PC-3 (cell line): Measurements from ENCODE around the gene DTNB. TPM values are rescaled to one million over a fixed set of nuclear protein-coding genes. Genes with fewer than 3 reads are reported as not detected.

Experiments used
- ATAC-seq: fragments of 200-7000 bp; cut with Tn5 transposase; 2 replicates; pipeline ENCODE4 v1.9.1; 2020; ENCODE audit warnings: mild to moderate bottlenecking, moderate library complexity
- BruUV-seq: library from RNA; stranded (reverse); fragments of 400-500 nt; replicated peaks from 2 replicates; lab custom pipeline; 2021; lab: Mats Ljungman, UMichigan
- CTCF ChIA-PET: fragments of 300-600 bp; sonication (Branson Sonifier 250); formaldehyde crosslinking; loops from one replicate; lab custom pipeline; 2022; ENCODE audit warnings: antibody characterized with exemption; lab: Charles Lee
- POLR2A ChIA-PET: fragments of 300-600 bp; sonication (Branson Sonifier 250); formaldehyde crosslinking; loops from one replicate; lab custom pipeline; 2022; ENCODE audit warnings: antibody characterized with exemption; ENCODE audit not compliant: unreplicated experiment; lab: Charles Lee
- DNase-seq: peaks from one replicate; pipeline ENCODE4 v3.0.0-alpha.2; 2015
- H2AFZ ChIP-seq: fragments of 300-600 bp; sonication (generic); 2 replicates; pipeline ENCODE4 v1.6.0; 2016; ENCODE audit warnings: antibody characterized with exemption, low read length
- H3F3A ChIP-seq: fragments of 300-600 bp; sonication (generic); one replicate; pipeline ENCODE4 v1.6.0; 2017; ENCODE audit warnings: antibody characterized with exemption, low read length, control low read depth, mild to moderate bottlenecking; ENCODE audit not compliant: unreplicated experiment
- H3K27ac ChIP-seq: fragments of 300-600 bp; sonication (generic); 2 replicates; pipeline ENCODE4 v1.5.1; 2016; ENCODE audit warnings: mild to moderate bottlenecking, low read length
- H3K27me3 ChIP-seq: fragments of 300-600 bp; sonication (generic); 2 replicates; pipeline ENCODE4 v1.6.1; 2016; ENCODE audit warnings: low read length, mixed read lengths
- H3K36me3 ChIP-seq: fragments of 300-600 bp; sonication (generic); 2 replicates; pipeline ENCODE4 v1.6.1; 2016; ENCODE audit warnings: low read depth, mixed run types, low read length, mixed read lengths
- H3K4me1 ChIP-seq: fragments of 300-600 bp; sonication (generic); 2 replicates; pipeline ENCODE4 v1.5.1; 2016; ENCODE audit warnings: low read length; ENCODE audit not compliant: insufficient read depth
- H3K4me2 ChIP-seq: fragments of 300-600 bp; sonication (generic); 2 replicates; pipeline ENCODE4 v1.6.0; 2016; ENCODE audit warnings: low read length
- H3K4me3 ChIP-seq: fragments of 300-600 bp; sonication (generic); 2 replicates; pipeline ENCODE4 v1.5.1; 2016; ENCODE audit warnings: mild to moderate bottlenecking, low read length, mixed read lengths
- H3K79me2 ChIP-seq: fragments of 300-600 bp; sonication (generic); 2 replicates; pipeline ENCODE4 v1.6.1; 2017; ENCODE audit warnings: low read length, mixed read lengths
- H3K9ac ChIP-seq: fragments of 300-600 bp; sonication (generic); 2 replicates; pipeline ENCODE4 v1.6.0; 2016; ENCODE audit warnings: mild to moderate bottlenecking, low read length
- H3K9me2 ChIP-seq: fragments of 300-600 bp; sonication (generic); replicated peaks from 2 replicates; pipeline ENCODE4 v1.6.1; 2016; ENCODE audit warnings: mixed run types, low read length, mixed read lengths
- H3K9me3 ChIP-seq: fragments of 300-600 bp; sonication (generic); 2 replicates; pipeline ENCODE4 v1.6.1; 2016; ENCODE audit warnings: low read length, mixed read lengths
- H4K20me1 ChIP-seq: fragments of 300-600 bp; sonication (generic); 2 replicates; pipeline ENCODE4 v1.6.1; 2016; ENCODE audit warnings: low read length, mixed read lengths
- CTCF ChIP-seq: fragments of 300-600 bp; sonication (generic); conservative IDR thresholded peaks from 2 replicates; pipeline ENCODE4 v1.5.1; 2017; ENCODE audit warnings: antibody characterized with exemption, low read depth, mild to moderate bottlenecking, low read length
- EZH2 ChIP-seq: fragments of 300-600 bp; sonication (generic); IDR thresholded peaks from one replicate; pipeline ENCODE4 v1.6.1; 2017; ENCODE audit warnings: antibody characterized with exemption, mild to moderate bottlenecking, low read length; ENCODE audit not compliant: unreplicated experiment
- EZH2phosphoT487 ChIP-seq: fragments of 300-600 bp; sonication (generic); IDR thresholded peaks from 2 replicates; pipeline ENCODE4 v1.6.1; 2018; ENCODE audit warnings: mild to moderate bottlenecking, antibody characterized with exemption, low read length, borderline replicate concordance
- intact Hi-C: fragments of 100-400 bp; cut with micrococcal nuclease; formaldehyde crosslinking; loops from 2 replicates; pipeline ENCODE4 v1.9.0; 2023
- total RNA-seq: library from RNA; depleted of rRNA; stranded (reverse); fragments of >200 nt; gene quantifications from 2 replicates; pipeline ENCODE4 v1.2.3, GENCODE V29; 2014

DTNB gene
- total RNA-seq, 1 experiment from 2014 or later = 23.1 TPM

- Histone ChIP-seq H4K20me1 (no peaks in the 10 kb centered on the region), H3K9ac (peak overlapping the region; percentile 49), H3K9me2 (no peaks in the 10 kb centered on the region), H3K9me3 (no peaks in the 10 kb centered on the region), H3K4me3 (peak overlapping the region; percentile 43), H3K27me3 (no peaks in the 10 kb centered on the region), H3K4me2 (peak overlapping the region; percentile 76), H2AFZ (no peak overlapping the region), H3F3A (peaks cover 7% of the 10 kb centered on the region), H3K4me1 (peaks cover 23% of the 10 kb centered on the region), H3K27ac (peak overlapping the region; percentile 88), H3K36me3 (no peaks in the 10 kb centered on the region), H3K79me2 (no peaks in the 10 kb centered on the region)
- no TSS peak for BruUV-seq
- POLR2A ChIA-PET = interaction anchor here (1.0 kb wide), 1 partner anchor 261 kb away, joined by 3 read pairs; no protein-coding TSS in a partner anchor
- ATAC-seq (peak; percentile 80), DNase-seq (peak; percentile 77)
- TF ChIP-seq EZH2 (no peak), CTCF (no peak), EZH2phosphoT487 (no peak)
- CTCF ChIA-PET = interaction anchor here (0.6 to 1.9 kb wide), 6 partner anchors 11 to 81 kb away, joined by 3 to 14 read pairs (median 3); no protein-coding TSS in a partner anchor
- intact Hi-C loops = loop anchor here (1.0 kb wide), 1 partner anchor 82 kb away; no protein-coding TSS in a partner anchor
These were observed 55.3 kb downstream of the DTNB start for GRCh38 chr2:25617948-25618646.

- Histone ChIP-seq H3K27me3 (no peaks in the 10 kb centered on the region), H3K79me2 (no peaks in the 10 kb centered on the region), H3K4me2 (no peak overlapping the region), H4K20me1 (no peaks in the 10 kb centered on the region), H3F3A (peaks cover 7% of the 10 kb centered on the region), H2AFZ (no peak overlapping the region), H3K9me3 (no peaks in the 10 kb centered on the region), H3K4me3 (no peak overlapping the region), H3K9ac (no peak overlapping the region), H3K9me2 (no peaks in the 10 kb centered on the region), H3K27ac (no peak overlapping the region), H3K4me1 (peaks cover 23% of the 10 kb centered on the region), H3K36me3 (no peaks in the 10 kb centered on the region)
- ChIA-PET POLR2A (no interaction called here), CTCF (no interaction called here)
- TF ChIP-seq EZH2phosphoT487 (no peak), CTCF (no peak), EZH2 (no peak)
- DNase-seq (no peak), ATAC-seq (no peak)
- intact Hi-C loops = no loop called here
- no TSS peak for BruUV-seq
These were observed 57.5 kb downstream of the DTNB start for GRCh38 chr2:25615920-25616319.

GRCh38 chr2:25615386-25615785 lies 58.0 kb downstream of the DTNB start:
- POLR2A ChIA-PET = no interaction called here
- DNase-seq (no peak), ATAC-seq (no peak)
- Histone ChIP-seq H3K9me3 (no peaks in the 10 kb centered on the region), H3K4me3 (no peak overlapping the region), H3K27me3 (no peaks in the 10 kb centered on the region), H3K9ac (no peak overlapping the region), H4K20me1 (no peaks in the 10 kb centered on the region), H3K9me2 (no peaks in the 10 kb centered on the region), H3K27ac (no peak overlapping the region), H2AFZ (no peak overlapping the region), H3K36me3 (no peaks in the 10 kb centered on the region), H3K4me2 (no peak overlapping the region), H3F3A (peaks cover 7% of the 10 kb centered on the region), H3K4me1 (peaks cover 23% of the 10 kb centered on the region), H3K79me2 (no peaks in the 10 kb centered on the region)
- intact Hi-C loops = no loop called here
- CTCF ChIA-PET = no interaction called here
- TF ChIP-seq EZH2 = no peak
- no peak for TF ChIP-seq CTCF
- TF ChIP-seq EZH2phosphoT487 = no peak
- BruUV-seq = no TSS peak
